HepG2 (cell line): Measurements from ENCODE around the gene TTC28. TPM values are rescaled to one million over a fixed set of nuclear protein-coding genes. Genes with fewer than 3 reads are reported as not detected.

Source experiments
- CREM ChIP-seq, 2 experiments: sonication (generic) in 1 of 2; formaldehyde crosslinking in 1 of 2; IDR thresholded peaks; 2 replicates each; pipeline versions ENCODE4 v1.4.0 to v1.6.1; 2016 to 2020; ENCODE audit warnings: antibody characterized with exemption in 1 of 2, mild to moderate bottlenecking in 1 of 2, missing genetic modification reagents in 1 of 2
- HOXA7 ChIP-seq: sonication (generic); formaldehyde crosslinking; IDR thresholded peaks from 2 replicates; pipeline ENCODE4 v1.8.1; 2022; ENCODE audit warnings: mild to moderate bottlenecking, missing genetic modification reagents, moderate library complexity
- KAT8 ChIP-seq: IDR thresholded peaks from 2 replicates; pipeline ENCODE4 v1.6.1; 2016; ENCODE audit warnings: missing genetic modification reagents, missing compliant biosample characterization
- SOX5 ChIP-seq: IDR thresholded peaks from 2 replicates; pipeline ENCODE4 v1.6.1; 2016; ENCODE audit warnings: borderline replicate concordance
- ZNF343 ChIP-seq: sonication (generic); formaldehyde crosslinking; IDR thresholded peaks from 2 replicates; pipeline ENCODE4 v1.4.0; 2020; ENCODE audit warnings: mild to moderate bottlenecking, missing genetic modification reagents
- polyA plus RNA-seq, 8 experiments: library from polyadenylated mRNA; depleted of rRNA in 3 of 8; stranded (reverse) in 7 of 8; unstranded in 1 of 8; fragments of >200 nt; fragmentation: Illumina TruSeq in 4 of 8; extraction: Trizol in 4 of 8; gene quantifications; 2 replicates each; pipeline versions ENCODE4 v1.2.1 to v1.2.3, GENCODE V29; 2011 to 2016; ENCODE audit warnings: low read depth in 4 of 8, missing spikeins in 1 of 8, mixed read lengths in 1 of 8; ENCODE audit not compliant: insufficient read depth in 1 of 8
- total RNA-seq, 5 experiments: library from RNA; depleted of rRNA; stranded (reverse); fragments of >200 nt; fragmentation: Illumina TruSeq; extraction: Trizol; gene quantifications; 2 replicates each; pipeline ENCODE4 v1.2.3, GENCODE V29; 2016; ENCODE audit warnings: low read depth in 1 of 5
- TF ChIP-seq, protein P1 (sequence below): sonication (generic); formaldehyde crosslinking; IDR thresholded peaks from 2 replicates; pipeline ENCODE4 v1.9.0; 2021; ENCODE audit warnings: mild to moderate bottlenecking, missing genetic modification reagents
- TF ChIP-seq, protein P2 (sequence below): sonication (generic); formaldehyde crosslinking; IDR thresholded peaks from 2 replicates; pipeline ENCODE4 v1.8.1; 2022; ENCODE audit warnings: mild to moderate bottlenecking, missing genetic modification reagents
- TF ChIP-seq, protein P3 (sequence below): sonication (generic); formaldehyde crosslinking; IDR thresholded peaks from 2 replicates; pipeline ENCODE4 v1.4.0; 2020; ENCODE audit warnings: mild to moderate bottlenecking, missing genetic modification reagents
- TF ChIP-seq, protein P4 (sequence below), 2 experiments: sonication (generic) in 1 of 2; formaldehyde crosslinking in 1 of 2; IDR thresholded peaks; 2 replicates each; pipeline versions ENCODE4 v1.5.1 to v1.6.1; 2011 to 2020; ENCODE audit warnings: borderline replicate concordance in 1 of 2, low read depth in 1 of 2, low read length in 1 of 2, mild to moderate bottlenecking in 1 of 2, missing genetic modification reagents in 1 of 2, moderate library complexity in 1 of 2

TTC28 gene
- total and polyA plus RNA-seq, 2 of the 13 experiments (the other 11 are each of a cell fraction or from before 2014, with no cell fraction given) = 4.2 to 13.1 TPM

DNA sequence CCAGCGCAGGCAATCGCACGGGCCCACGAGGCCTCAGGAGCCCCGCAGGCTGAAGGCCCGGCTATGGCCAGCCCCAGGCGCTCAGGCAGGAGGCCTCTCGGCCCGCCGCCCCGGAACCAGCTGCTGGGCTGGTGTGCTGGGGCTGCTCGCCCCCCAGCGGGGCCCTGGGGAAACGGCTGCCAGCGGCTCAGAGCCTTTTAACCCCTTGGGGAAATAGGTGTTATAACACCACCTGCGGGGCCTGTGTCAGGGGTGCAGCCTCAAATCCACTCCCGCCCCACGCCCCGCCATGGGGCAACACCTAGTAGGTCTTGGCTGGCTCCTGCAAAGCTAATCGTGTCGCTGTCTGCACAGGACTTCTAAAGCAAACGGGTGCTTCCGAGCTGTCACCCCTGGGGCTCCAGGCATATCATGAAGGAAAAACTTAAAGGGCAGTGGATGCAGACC, 237.4 kb downstream of the TTC28 start (continued):
- TF ChIP-seq, protein P1, sequence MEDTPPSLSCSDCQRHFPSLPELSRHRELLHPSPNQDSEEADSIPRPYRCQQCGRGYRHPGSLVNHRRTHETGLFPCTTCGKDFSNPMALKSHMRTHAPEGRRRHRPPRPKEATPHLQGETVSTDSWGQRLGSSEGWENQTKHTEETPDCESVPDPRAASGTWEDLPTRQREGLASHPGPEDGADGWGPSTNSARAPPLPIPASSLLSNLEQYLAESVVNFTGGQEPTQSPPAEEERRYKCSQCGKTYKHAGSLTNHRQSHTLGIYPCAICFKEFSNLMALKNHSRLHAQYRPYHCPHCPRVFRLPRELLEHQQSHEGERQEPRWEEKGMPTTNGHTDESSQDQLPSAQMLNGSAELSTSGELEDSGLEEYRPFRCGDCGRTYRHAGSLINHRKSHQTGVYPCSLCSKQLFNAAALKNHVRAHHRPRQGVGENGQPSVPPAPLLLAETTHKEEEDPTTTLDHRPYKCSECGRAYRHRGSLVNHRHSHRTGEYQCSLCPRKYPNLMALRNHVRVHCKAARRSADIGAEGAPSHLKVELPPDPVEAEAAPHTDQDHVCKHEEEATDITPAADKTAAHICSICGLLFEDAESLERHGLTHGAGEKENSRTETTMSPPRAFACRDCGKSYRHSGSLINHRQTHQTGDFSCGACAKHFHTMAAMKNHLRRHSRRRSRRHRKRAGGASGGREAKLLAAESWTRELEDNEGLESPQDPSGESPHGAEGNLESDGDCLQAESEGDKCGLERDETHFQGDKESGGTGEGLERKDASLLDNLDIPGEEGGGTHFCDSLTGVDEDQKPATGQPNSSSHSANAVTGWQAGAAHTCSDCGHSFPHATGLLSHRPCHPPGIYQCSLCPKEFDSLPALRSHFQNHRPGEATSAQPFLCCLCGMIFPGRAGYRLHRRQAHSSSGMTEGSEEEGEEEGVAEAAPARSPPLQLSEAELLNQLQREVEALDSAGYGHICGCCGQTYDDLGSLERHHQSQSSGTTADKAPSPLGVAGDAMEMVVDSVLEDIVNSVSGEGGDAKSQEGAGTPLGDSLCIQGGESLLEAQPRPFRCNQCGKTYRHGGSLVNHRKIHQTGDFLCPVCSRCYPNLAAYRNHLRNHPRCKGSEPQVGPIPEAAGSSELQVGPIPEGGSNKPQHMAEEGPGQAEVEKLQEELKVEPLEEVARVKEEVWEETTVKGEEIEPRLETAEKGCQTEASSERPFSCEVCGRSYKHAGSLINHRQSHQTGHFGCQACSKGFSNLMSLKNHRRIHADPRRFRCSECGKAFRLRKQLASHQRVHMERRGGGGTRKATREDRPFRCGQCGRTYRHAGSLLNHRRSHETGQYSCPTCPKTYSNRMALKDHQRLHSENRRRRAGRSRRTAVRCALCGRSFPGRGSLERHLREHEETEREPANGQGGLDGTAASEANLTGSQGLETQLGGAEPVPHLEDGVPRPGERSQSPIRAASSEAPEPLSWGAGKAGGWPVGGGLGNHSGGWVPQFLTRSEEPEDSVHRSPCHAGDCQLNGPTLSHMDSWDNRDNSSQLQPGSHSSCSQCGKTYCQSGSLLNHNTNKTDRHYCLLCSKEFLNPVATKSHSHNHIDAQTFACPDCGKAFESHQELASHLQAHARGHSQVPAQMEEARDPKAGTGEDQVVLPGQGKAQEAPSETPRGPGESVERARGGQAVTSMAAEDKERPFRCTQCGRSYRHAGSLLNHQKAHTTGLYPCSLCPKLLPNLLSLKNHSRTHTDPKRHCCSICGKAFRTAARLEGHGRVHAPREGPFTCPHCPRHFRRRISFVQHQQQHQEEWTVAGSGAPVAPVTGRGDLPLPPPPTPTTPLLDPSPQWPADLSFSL = peak; percentile 48; the same call in 1 of the 2 replicates
- TF ChIP-seq KAT8 (CRISPR knock-in tag) = 0 out of 2 replicates have a peak, but pooled peaks have one; percentile 17
- TF ChIP-seq ZNF343 (CRISPR knock-in tag) = no peak
- TF ChIP-seq, protein P2, sequence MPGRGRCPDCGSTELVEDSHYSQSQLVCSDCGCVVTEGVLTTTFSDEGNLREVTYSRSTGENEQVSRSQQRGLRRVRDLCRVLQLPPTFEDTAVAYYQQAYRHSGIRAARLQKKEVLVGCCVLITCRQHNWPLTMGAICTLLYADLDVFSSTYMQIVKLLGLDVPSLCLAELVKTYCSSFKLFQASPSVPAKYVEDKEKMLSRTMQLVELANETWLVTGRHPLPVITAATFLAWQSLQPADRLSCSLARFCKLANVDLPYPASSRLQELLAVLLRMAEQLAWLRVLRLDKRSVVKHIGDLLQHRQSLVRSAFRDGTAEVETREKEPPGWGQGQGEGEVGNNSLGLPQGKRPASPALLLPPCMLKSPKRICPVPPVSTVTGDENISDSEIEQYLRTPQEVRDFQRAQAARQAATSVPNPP (CRISPR knock-in tag) = no peak
- TF ChIP-seq SOX5 (CRISPR knock-in tag) = no peak
- TF ChIP-seq, protein P3, sequence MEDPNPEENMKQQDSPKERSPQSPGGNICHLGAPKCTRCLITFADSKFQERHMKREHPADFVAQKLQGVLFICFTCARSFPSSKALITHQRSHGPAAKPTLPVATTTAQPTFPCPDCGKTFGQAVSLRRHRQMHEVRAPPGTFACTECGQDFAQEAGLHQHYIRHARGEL (CRISPR knock-in tag) = no peak
- TF ChIP-seq, protein P4, sequence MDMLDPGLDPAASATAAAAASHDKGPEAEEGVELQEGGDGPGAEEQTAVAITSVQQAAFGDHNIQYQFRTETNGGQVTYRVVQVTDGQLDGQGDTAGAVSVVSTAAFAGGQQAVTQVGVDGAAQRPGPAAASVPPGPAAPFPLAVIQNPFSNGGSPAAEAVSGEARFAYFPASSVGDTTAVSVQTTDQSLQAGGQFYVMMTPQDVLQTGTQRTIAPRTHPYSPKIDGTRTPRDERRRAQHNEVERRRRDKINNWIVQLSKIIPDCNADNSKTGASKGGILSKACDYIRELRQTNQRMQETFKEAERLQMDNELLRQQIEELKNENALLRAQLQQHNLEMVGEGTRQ (IDR thresholded peaks at IDR 0.05; ENCODE audit: low read depth, low read length) = no peak
- TF ChIP-seq, protein P4 (CRISPR knock-in tag; IDR thresholded peaks at IDR 0.05; ENCODE audit: borderline replicate concordance) = 0 out of 2 replicates have a peak, but pooled peaks have one; percentile 35
- TF ChIP-seq HOXA7 (CRISPR knock-in tag) = no peak
- no peak for TF ChIP-seq CREM (IDR thresholded peaks at IDR 0.05)
- TF ChIP-seq CREM (CRISPR knock-in tag; IDR thresholded peaks at IDR 0.05) = no peak
